H9 (cell line): ENCODE results near the gene TMED7. TPM values are rescaled to one million over a fixed set of nuclear protein-coding genes. Genes with fewer than 3 reads are reported as not detected.

Experiments
- DNase-seq: peaks from one replicate; pipeline ENCODE4 v3.0.0-alpha.2; 2017
- H2AFZ ChIP-seq: one replicate; pipeline ENCODE4 v1.6.1; 2013; ENCODE audit warnings: mild to moderate bottlenecking, low read length, control low read depth, moderate library complexity
- H2AK5ac ChIP-seq: 2 replicates; pipeline ENCODE4 v1.6.1; 2013; ENCODE audit warnings: low read length, control low read depth, mixed read lengths; ENCODE audit not compliant: insufficient read length
- H2BK120ac ChIP-seq: one replicate; pipeline ENCODE4 v1.6.1; 2013; ENCODE audit warnings: low read depth, mild to moderate bottlenecking, low read length, control low read depth, inconsistent platforms; ENCODE audit not compliant: poor library complexity, severe bottlenecking
- H2BK12ac ChIP-seq: 2 replicates; pipeline ENCODE4 v1.6.1; 2013; ENCODE audit warnings: low read length, control low read depth, mixed read lengths, low read depth; ENCODE audit not compliant: insufficient read length
- H2BK15ac ChIP-seq: 2 replicates; pipeline ENCODE4 v1.6.1; 2013; ENCODE audit warnings: low read depth, low read length, control low read depth
- H2BK20ac ChIP-seq: one replicate; pipeline ENCODE4 v1.6.1; 2013; ENCODE audit warnings: low read depth, mild to moderate bottlenecking, low read length, control low read depth, inconsistent platforms; ENCODE audit not compliant: poor library complexity, severe bottlenecking
- H2BK5ac ChIP-seq: 2 replicates; pipeline ENCODE4 v1.6.1; 2013; ENCODE audit warnings: low read length, control low read depth, mixed read lengths; ENCODE audit not compliant: insufficient read length
- H3K14ac ChIP-seq: 2 replicates; pipeline ENCODE4 v1.6.1; 2013; ENCODE audit warnings: low read length, control low read depth; ENCODE audit not compliant: insufficient read depth
- H3K18ac ChIP-seq: 2 replicates; pipeline ENCODE4 v1.6.1; 2013; ENCODE audit warnings: low read depth, mild to moderate bottlenecking, mixed read lengths, low read length, control low read depth; ENCODE audit not compliant: insufficient read length
- H3K23ac ChIP-seq: 2 replicates; pipeline ENCODE4 v1.6.1; 2013; ENCODE audit warnings: low read length, control low read depth, mixed read lengths, low read depth; ENCODE audit not compliant: insufficient read length
- H3K23me2 ChIP-seq: 2 replicates; pipeline ENCODE4 v1.6.1; 2013; ENCODE audit warnings: low read depth, mild to moderate bottlenecking, mixed read lengths, low read length, control low read depth; ENCODE audit not compliant: insufficient read length, poor library complexity, severe bottlenecking
- H3K27ac ChIP-seq: 2 replicates; pipeline ENCODE4 v1.5.1; 2013; ENCODE audit warnings: low read length, control low read depth, mixed read lengths, low read depth; ENCODE audit not compliant: insufficient read length
- H3K27me3 ChIP-seq: 2 replicates; pipeline ENCODE4 v1.6.1; 2013; ENCODE audit warnings: low read length, control low read depth, inconsistent platforms; ENCODE audit not compliant: insufficient read depth
- H3K4ac ChIP-seq: 2 replicates; pipeline ENCODE4 v1.6.1; 2013; ENCODE audit warnings: low read depth, mild to moderate bottlenecking, control low read depth, inconsistent platforms, low read length, moderate library complexity
- H3K4me1 ChIP-seq: 2 replicates; pipeline ENCODE4 v1.6.1; 2013; ENCODE audit warnings: low read length, control low read depth, inconsistent platforms; ENCODE audit not compliant: insufficient read depth
- H3K4me2 ChIP-seq: 2 replicates; pipeline ENCODE4 v1.6.1; 2013; ENCODE audit warnings: low read length, control low read depth, mixed read lengths; ENCODE audit not compliant: insufficient read length, insufficient read depth
- H3K56ac ChIP-seq: 2 replicates; pipeline ENCODE4 v1.6.1; 2013; ENCODE audit warnings: low read depth, mild to moderate bottlenecking, mixed read lengths, low read length, control low read depth; ENCODE audit not compliant: insufficient read length
- H3K79me1 ChIP-seq: 2 replicates; pipeline ENCODE4 v1.6.1; 2013; ENCODE audit warnings: low read depth, mild to moderate bottlenecking, moderate library complexity, low read length, control low read depth, inconsistent platforms; ENCODE audit not compliant: insufficient read depth, poor library complexity, severe bottlenecking
- H3K79me2 ChIP-seq: 2 replicates; pipeline ENCODE4 v1.6.1; 2013; ENCODE audit warnings: low read length, control low read depth, inconsistent platforms; ENCODE audit not compliant: insufficient read depth
- H3K9ac ChIP-seq: 2 replicates; pipeline ENCODE4 v1.6.1; 2013; ENCODE audit warnings: low read length, control low read depth, mixed read lengths; ENCODE audit not compliant: insufficient read length; ENCODE audit errors: extremely low read depth
- H3K9me3 ChIP-seq: one replicate; pipeline ENCODE4 v1.6.1; 2013; ENCODE audit warnings: low read depth, low read length, inconsistent platforms; ENCODE audit not compliant: control insufficient read depth
- H3T11ph ChIP-seq: one replicate; pipeline ENCODE4 v1.6.1; 2013; ENCODE audit warnings: mild to moderate bottlenecking, low read length, control low read depth, inconsistent platforms
- H4K20me1 ChIP-seq: one replicate; pipeline ENCODE4 v1.6.1; 2013; ENCODE audit not compliant: control insufficient read depth, insufficient read length, insufficient read depth
- H4K5ac ChIP-seq: 2 replicates; pipeline ENCODE4 v1.6.1; 2013; ENCODE audit warnings: low read depth, mild to moderate bottlenecking, mixed read lengths, low read length, control low read depth; ENCODE audit not compliant: insufficient read length
- H4K8ac ChIP-seq: replicated peaks from 2 replicates; pipeline ENCODE4 v1.6.1; 2013; ENCODE audit warnings: low read length, control low read depth, mixed read lengths, low read depth; ENCODE audit not compliant: insufficient read length
- H4K91ac ChIP-seq: 2 replicates; pipeline ENCODE4 v1.6.1; 2013; ENCODE audit warnings: low read depth, mild to moderate bottlenecking, moderate library complexity, mixed read lengths, low read length, control low read depth; ENCODE audit not compliant: insufficient read length
- H3K27ac Mint-ChIP-seq, 3 experiments: 2 replicates in 2 of 3; 3 replicates in 1 of 3; pipeline ENCODE4 v1.8.0; 2020 to 2021; ENCODE audit warnings: mixed read lengths in 3 of 3, mild to moderate bottlenecking in 1 of 3, moderate library complexity in 1 of 3
- H3K27me3 Mint-ChIP-seq: 2 replicates; pipeline ENCODE4 v1.8.0; 2021; ENCODE audit warnings: low read depth, mild to moderate bottlenecking, moderate library complexity, mixed read lengths
- H3K36me3 Mint-ChIP-seq, 3 experiments: 2 replicates in 2 of 3; 3 replicates in 1 of 3; pipeline ENCODE4 v1.8.0; 2020 to 2021; ENCODE audit warnings: low read depth in 3 of 3, mixed read lengths in 3 of 3; ENCODE audit not compliant: insufficient read depth in 1 of 3
- H3K4me1 Mint-ChIP-seq, 2 experiments: 2 replicates each; pipeline ENCODE4 v1.8.0; 2020; ENCODE audit warnings: mixed read lengths in 2 of 2
- H3K4me3 Mint-ChIP-seq, 2 experiments: 2 replicates in 1 of 2; 3 replicates in 1 of 2; pipeline ENCODE4 v1.8.0; 2020 to 2021; ENCODE audit warnings: mild to moderate bottlenecking in 2 of 2, mixed read lengths in 2 of 2, moderate library complexity in 1 of 2
- H3K9me3 Mint-ChIP-seq, 2 experiments: 2 replicates in 1 of 2; 3 replicates in 1 of 2; pipeline ENCODE4 v1.8.0; 2020; ENCODE audit warnings: mild to moderate bottlenecking in 2 of 2, mixed read lengths in 2 of 2, moderate library complexity in 1 of 2
- WGBS: extraction: QIAGEN DNeasy Blood & Tissue Kit; methylation state at CpG from one replicate; pipeline ENCODE4 v1.1.7; 2013; ENCODE audit warnings: missing lambda C conversion rate, low lambda C conversion rate, mixed read lengths; ENCODE audit not compliant: insufficient read length; ENCODE audit errors: extremely low coverage; 5-methylcytosine and 5-hydroxymethylcytosine counted together
- total RNA-seq: library from RNA; stranded (reverse); gene quantifications from 2 replicates; pipeline ENCODE4 v1.2.1, GENCODE V29; 2021
- TF ChIP-seq, protein P1 (sequence below): fragments of 200-600 bp; sonication (generic); conservative IDR thresholded peaks from 3 replicates; pipeline ENCODE4 v1.8.0; 2021; ENCODE audit warnings: antibody characterized with exemption, mild to moderate bottlenecking

The TMED7 gene
- total RNA-seq, 1 experiment from 2014 or later = 68.8 TPM

DNA sequence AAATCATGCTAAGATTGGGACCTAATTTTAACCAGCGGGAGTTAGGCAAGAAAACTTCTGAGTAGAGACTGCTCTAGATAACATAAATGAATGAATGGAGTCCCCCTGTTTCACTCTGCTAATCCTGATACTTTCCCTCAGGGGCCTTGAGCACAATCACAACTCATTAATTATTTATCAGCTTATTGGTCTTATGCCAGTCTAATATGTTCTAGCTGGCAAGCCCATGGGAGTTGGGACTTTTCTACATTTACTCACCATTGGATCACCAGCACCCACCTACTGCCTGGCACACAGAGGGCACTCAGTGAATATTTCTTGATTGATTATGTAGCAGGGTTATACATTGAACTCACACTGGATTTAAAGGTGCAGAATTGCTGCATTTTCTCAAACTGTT is 13.5 kb upstream of the TMED7 start:
- Histone ChIP-seq H2BK20ac (no peak overlapping the region), H3K79me1 (no peaks in the 10 kb centered on the region), H3K27ac (no peak overlapping the region), H3T11ph (no peak overlapping the region), H3K23me2 (no peaks in the 10 kb centered on the region), H3K9ac (no peak overlapping the region), H2AFZ (no peak overlapping the region), H3K4me2 (no peak overlapping the region), H3K27me3 (peaks cover 2% of the 10 kb centered on the region; the same call in 1 of the 2 replicates), H4K91ac (no peak overlapping the region), H3K79me2 (no peaks in the 10 kb centered on the region), H3K4ac (no peak overlapping the region), H4K5ac (no peak overlapping the region), H4K20me1 (no peaks in the 10 kb centered on the region), H2AK5ac (no peak overlapping the region), H3K4me1 (no peaks in the 10 kb centered on the region), H2BK12ac (no peak overlapping the region), H3K14ac (no peak overlapping the region), H3K18ac (no peak overlapping the region), H3K9me3 (no peaks in the 10 kb centered on the region), H3K23ac (no peak overlapping the region), H2BK15ac (no peak overlapping the region), H2BK120ac (no peak overlapping the region), H4K8ac (no peak overlapping the region), H3K56ac (no peak overlapping the region), H2BK5ac (no peak overlapping the region)
- no peak overlapping the region for H3K4me3 Mint-ChIP-seq
- no peak for DNase-seq
- H3K9me3 Mint-ChIP-seq = no peaks in the 10 kb centered on the region
- no CpG with 5 or more reads among the region's 1 CpG for WGBS
- TF ChIP-seq, protein P1, sequence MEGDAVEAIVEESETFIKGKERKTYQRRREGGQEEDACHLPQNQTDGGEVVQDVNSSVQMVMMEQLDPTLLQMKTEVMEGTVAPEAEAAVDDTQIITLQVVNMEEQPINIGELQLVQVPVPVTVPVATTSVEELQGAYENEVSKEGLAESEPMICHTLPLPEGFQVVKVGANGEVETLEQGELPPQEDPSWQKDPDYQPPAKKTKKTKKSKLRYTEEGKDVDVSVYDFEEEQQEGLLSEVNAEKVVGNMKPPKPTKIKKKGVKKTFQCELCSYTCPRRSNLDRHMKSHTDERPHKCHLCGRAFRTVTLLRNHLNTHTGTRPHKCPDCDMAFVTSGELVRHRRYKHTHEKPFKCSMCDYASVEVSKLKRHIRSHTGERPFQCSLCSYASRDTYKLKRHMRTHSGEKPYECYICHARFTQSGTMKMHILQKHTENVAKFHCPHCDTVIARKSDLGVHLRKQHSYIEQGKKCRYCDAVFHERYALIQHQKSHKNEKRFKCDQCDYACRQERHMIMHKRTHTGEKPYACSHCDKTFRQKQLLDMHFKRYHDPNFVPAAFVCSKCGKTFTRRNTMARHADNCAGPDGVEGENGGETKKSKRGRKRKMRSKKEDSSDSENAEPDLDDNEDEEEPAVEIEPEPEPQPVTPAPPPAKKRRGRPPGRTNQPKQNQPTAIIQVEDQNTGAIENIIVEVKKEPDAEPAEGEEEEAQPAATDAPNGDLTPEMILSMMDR = no peak
- no peak overlapping the region for H3K27ac Mint-ChIP-seq
- H3K27me3 Mint-ChIP-seq = no peaks in the 10 kb centered on the region
- H3K4me1 Mint-ChIP-seq = peaks cover 29 to 34% of the 10 kb centered on the region in 2 experiments
- no peaks in the 10 kb centered on the region for H3K36me3 Mint-ChIP-seq
